GM12801 (cell line): ENCODE measurements around the gene SPECC1.

Experiments used
- CTCF ChIP-seq: IDR thresholded peaks from one replicate; pipeline ENCODE4 v1.5.1; 2011; ENCODE audit warnings: control low read depth; ENCODE audit not compliant: insufficient read length; ENCODE audit errors: extremely low read depth

Gene SPECC1

GRCh38 chr17:20077978-20078685 lies 69.0 kb downstream of the SPECC1 start:
- TF ChIP-seq CTCF: no peak

GRCh38 chr17:20080513-20080912 lies 71.4 kb downstream of the SPECC1 start:
- TF ChIP-seq CTCF: no peak

- no peak for TF ChIP-seq CTCF
Observed at GRCh38 chr17:20083156-20083859, 74.1 kb downstream of the SPECC1 start.

GRCh38 chr17:20084621-20085282 lies 75.6 kb downstream of the SPECC1 start:
- TF ChIP-seq CTCF: no peak

- no peak for TF ChIP-seq CTCF
Observed at GRCh38 chr17:20085283-20085845, 76.2 kb downstream of the SPECC1 start.

GRCh38 chr17:20086416-20087076 lies 77.4 kb downstream of the SPECC1 start:
- no peak for TF ChIP-seq CTCF

GRCh38 chr17:20087538-20088250 lies 78.5 kb downstream of the SPECC1 start:
- no peak for TF ChIP-seq CTCF
